ENCODE results near the gene PRMT9.

DNA sequence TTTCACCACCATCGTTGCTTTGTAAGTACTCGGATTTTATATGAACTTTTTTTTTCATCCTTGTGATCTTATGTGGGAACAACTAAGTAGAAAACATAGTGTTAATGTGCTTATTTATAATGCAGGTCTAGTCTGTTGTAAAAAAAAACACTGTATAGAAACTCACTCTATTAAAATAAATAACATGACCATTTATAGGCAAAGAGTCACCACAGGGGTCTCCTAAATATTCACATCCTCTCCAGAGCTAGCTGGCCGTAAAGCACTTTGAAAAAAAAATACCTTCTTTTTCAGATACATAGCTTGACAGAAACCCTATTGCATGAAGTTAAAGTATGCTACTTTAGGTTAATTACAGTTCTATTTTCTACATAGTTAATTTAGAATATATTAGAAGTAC lies 55.5 kb downstream of the PRMT9 start:
- no peak for TF ChIP-seq ZNF274 (IDR thresholded peaks at IDR 0.05; ENCODE audit: low read depth, low read length)
- TF ChIP-seq YY1 (IDR thresholded peaks at IDR 0.05; ENCODE audit: insufficient read depth, insufficient read length) = no peak
- TF ChIP-seq SUZ12 (IDR thresholded peaks at IDR 0.05; ENCODE audit: extremely low read depth, insufficient read depth, insufficient read length) = no peak
